ENCODE data around the gene VKORC1L1.

GRCh38 chr7:65902306-65902705 lies 29.4 kb downstream of the VKORC1L1 start:
- TF ChIP-seq POLR2A (IDR thresholded peaks at IDR 0.05) (no peak), CTCF (IDR thresholded peaks at IDR 0.05) (no peak)

All from adrenal gland (tissue), 5 donors.